Psoas muscle (tissue), 8 donors: ENCODE data around the gene POU3F2. TPM values are rescaled to one million over a fixed set of nuclear protein-coding genes. Genes with fewer than 3 reads are reported as not detected.

ENCODE experiments used
- ATAC-seq, 4 donors: fragments of 200-7000 bp; cut with Tn5 transposase; one replicate each; pipeline ENCODE4 v1.9.1; 2020; ENCODE audit warnings: moderate library complexity in 3 of 4, mild to moderate bottlenecking in 2 of 4
- DNase-seq, 2 donors: peaks; one replicate each; pipeline ENCODE4 v3.0.0-alpha.2; 2020
- H3K27ac ChIP-seq: fragments of 200-600 bp; one replicate; pipeline ENCODE4 v1.8.0; 2022
- H3K27me3 ChIP-seq, 3 donors: fragments of 200-600 bp in 1 of 3; one replicate each; pipeline versions ENCODE4 v1.6.1 to v1.8.0; 2013 to 2022; ENCODE audit warnings: low read length in 2 of 3, mild to moderate bottlenecking in 2 of 3, moderate library complexity in 1 of 3; ENCODE audit not compliant: insufficient read depth in 3 of 3
- H3K36me3 ChIP-seq, 2 donors: fragments of 200-600 bp in 1 of 2; one replicate each; pipeline versions ENCODE4 v1.6.1 to v1.8.0; 2013 to 2022; ENCODE audit warnings: low read depth in 1 of 2, mild to moderate bottlenecking in 1 of 2, moderate library complexity in 1 of 2; ENCODE audit not compliant: insufficient read depth in 1 of 2
- H3K4me1 ChIP-seq: fragments of 200-600 bp; one replicate; pipeline ENCODE4 v1.8.0; 2022
- H3K4me3 ChIP-seq: fragments of 200-600 bp; one replicate; pipeline ENCODE4 v1.8.0; 2022; ENCODE audit warnings: mild to moderate bottlenecking
- H3K9me3 ChIP-seq: fragments of 200-600 bp; one replicate; pipeline ENCODE4 v1.8.0; 2022
- WGBS, 3 donors: extraction: QIAGEN DNeasy Blood & Tissue Kit; methylation state at CpG; one replicate each; pipeline versions ENCODE4 v1.1.6 to v1.1.7; 2013; 5-methylcytosine and 5-hydroxymethylcytosine counted together
- intact Hi-C, 2 donors: fragments of 100-400 bp; cut with DNase I; formaldehyde crosslinking; loops; one replicate each; pipeline versions ENCODE4 v1.11.0 to v1.14.2; 2022
- polyA plus RNA-seq, 3 donors: library from polyadenylated mRNA; stranded (reverse); fragments of 200-250 nt; gene quantifications; one replicate each; pipeline ENCODE4 v1.2.3, GENCODE V29; 2013
- total RNA-seq, 4 donors: library from RNA; stranded (reverse); fragmentation: NEBNext Ultra II Directional in 2 of 4; extraction: Animal tissue kit (Norgen Biotek cat#: 25700) in 2 of 4; gene quantifications; one replicate each; pipeline versions ENCODE4 v1.2.1 to v1.2.4, GENCODE V29; 2021 to 2023
- TF ChIP-seq, protein P1 (sequence below): fragments of 200-600 bp; IDR thresholded peaks from one replicate; pipeline ENCODE4 v1.8.0; 2022; ENCODE audit warnings: antibody characterized with exemption
- donor health status: healthy with polysubstance abuse.
- donor health status: DM: no; HTN: no; CAD: no; lungs with moderate emphysema.
- donor health status: Bipolar disorder and iron deficiency.
- donor health status: healthy.
- donor health status: DM: yes; HTN: yes; CAD: no.
- donor health status: DM: no; HTN: no; CAD: no.
- donor health status: DM: no; HTN: no; CAD: no.
- donor health status: DM: yes; HTN: yes; CAD: no.

Gene POU3F2
- total and polyA plus RNA-seq, 7 donors, result 0.01 TPM; not detected in 6

DNA sequence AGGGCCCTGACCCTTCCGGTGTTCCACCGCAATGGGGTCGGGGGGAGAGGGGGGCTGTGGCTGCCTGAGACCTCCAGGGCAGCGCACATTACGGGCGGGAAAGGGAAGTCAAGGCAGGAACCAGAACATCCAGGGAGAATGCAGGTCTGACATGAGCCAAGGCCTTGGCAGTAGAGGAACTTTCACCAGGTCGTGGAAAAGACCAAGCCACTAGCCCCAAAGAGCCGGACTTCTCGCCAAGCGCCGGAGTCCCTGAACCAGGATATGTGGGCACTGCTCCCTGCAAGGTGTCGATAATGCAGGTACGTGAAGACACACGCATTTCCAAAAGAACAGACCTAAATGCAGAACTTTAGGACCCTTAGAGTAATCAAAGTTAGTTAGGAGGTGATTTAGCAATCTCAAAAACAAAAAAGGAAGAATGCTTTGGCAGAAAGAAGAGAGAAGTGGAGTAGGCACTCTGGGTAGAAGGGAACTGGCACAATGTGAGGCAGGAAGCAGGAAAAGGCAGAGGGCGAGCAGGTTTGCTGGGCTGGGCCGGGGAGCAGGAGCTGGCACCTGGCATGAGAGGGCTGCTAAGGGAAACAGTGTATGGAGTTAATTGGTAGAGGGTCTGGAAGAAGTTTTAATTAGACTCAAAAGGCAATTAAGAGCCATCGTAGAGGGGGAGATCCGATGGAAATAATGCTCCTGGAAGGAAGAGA, 14.3 kb downstream of the POU3F2 start:
- WGBS, 3 donors, result 45 to 56% (median 53%) methylated on average over 18 of the region's 18 CpGs
- ATAC-seq, result no peak
- Histone ChIP-seq H3K9me3 (no peaks in the 10 kb centered on the region), H3K4me1 (peaks cover 5% of the 10 kb centered on the region), H3K27me3 (peaks cover 3 to 69% (median 22%) of the 10 kb centered on the region in 3 donors), H3K4me3 (no peak overlapping the region), H3K36me3 (no peaks in the 10 kb centered on the region), H3K27ac (no peak overlapping the region)
- intact Hi-C loops, result loop anchor here in 1 of 2 donors (5.0 to 10.0 kb wide), 2 partner anchors 276 to 1351 kb away; no protein-coding TSS in a partner anchor
- no peak for DNase-seq
- TF ChIP-seq, protein P1, sequence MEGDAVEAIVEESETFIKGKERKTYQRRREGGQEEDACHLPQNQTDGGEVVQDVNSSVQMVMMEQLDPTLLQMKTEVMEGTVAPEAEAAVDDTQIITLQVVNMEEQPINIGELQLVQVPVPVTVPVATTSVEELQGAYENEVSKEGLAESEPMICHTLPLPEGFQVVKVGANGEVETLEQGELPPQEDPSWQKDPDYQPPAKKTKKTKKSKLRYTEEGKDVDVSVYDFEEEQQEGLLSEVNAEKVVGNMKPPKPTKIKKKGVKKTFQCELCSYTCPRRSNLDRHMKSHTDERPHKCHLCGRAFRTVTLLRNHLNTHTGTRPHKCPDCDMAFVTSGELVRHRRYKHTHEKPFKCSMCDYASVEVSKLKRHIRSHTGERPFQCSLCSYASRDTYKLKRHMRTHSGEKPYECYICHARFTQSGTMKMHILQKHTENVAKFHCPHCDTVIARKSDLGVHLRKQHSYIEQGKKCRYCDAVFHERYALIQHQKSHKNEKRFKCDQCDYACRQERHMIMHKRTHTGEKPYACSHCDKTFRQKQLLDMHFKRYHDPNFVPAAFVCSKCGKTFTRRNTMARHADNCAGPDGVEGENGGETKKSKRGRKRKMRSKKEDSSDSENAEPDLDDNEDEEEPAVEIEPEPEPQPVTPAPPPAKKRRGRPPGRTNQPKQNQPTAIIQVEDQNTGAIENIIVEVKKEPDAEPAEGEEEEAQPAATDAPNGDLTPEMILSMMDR, result no peak

DNA sequence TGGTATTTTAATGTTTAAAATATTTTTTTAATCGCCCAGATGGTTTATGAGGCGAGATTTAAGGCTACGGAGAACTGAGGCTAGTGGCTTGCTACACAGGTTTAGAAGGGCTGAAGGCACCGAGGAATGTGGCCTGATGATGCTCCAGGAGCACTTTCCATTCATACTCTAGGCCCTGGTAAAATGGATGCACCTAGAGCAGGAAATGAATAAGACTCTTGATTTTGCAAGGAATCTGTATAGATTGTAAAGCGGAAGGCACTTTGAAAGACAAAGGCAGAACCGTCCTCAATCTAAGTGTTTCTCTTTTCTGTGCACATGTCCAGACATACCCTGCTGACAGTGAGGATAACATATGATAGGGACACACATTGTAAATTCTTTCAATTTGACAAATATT, 30.1 kb downstream of the POU3F2 start:
- H3K4me3 ChIP-seq, result no peak overlapping the region
- no peaks in the 10 kb centered on the region for H3K4me1 ChIP-seq
- no peaks in the 10 kb centered on the region for H3K9me3 ChIP-seq
- H3K36me3 ChIP-seq, result peaks cover 0 to 5% of the 10 kb centered on the region in 2 donors
- DNase-seq (no peak), ATAC-seq (no peak)
- intact Hi-C loops, result no loop called here
- no peaks in the 10 kb centered on the region for H3K27me3 ChIP-seq
- WGBS, 3 donors, result 94 to 99% (median 97%) methylated on average over 6 of the region's 6 CpGs
- TF ChIP-seq, protein P1, result no peak
- no peak overlapping the region for H3K27ac ChIP-seq

DNA sequence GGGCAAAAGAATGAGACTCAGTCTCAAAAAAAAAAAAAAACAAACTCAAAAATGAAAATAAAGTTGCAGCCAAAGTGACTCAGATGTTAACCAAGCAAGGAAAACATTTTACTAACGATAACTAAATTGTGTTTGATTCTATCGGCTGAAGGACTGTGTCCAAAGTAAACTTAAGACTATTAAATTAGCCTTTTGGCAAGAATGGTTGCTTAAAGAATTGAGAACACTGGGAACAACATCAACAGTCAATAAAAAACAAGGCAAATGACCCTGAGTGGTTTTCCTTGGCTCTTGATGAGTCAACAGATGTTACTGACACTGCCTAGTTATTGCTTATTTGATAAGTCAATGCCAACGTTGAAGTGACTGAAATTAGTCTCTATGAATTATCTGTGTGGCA, 36.7 kb downstream of the POU3F2 start:
- TF ChIP-seq, protein P1, result no peak
- Histone ChIP-seq H3K4me3 (no peak overlapping the region), H3K27ac (no peak overlapping the region), H3K4me1 (no peaks in the 10 kb centered on the region), H3K9me3 (no peaks in the 10 kb centered on the region), H3K36me3 (peaks cover 0 to 14% of the 10 kb centered on the region in 2 donors), H3K27me3 (no peaks in the 10 kb centered on the region)
- intact Hi-C loops, result loop anchor here in 1 of 2 donors (5.0 kb wide), 1 partner anchor 486 kb away; no protein-coding TSS in a partner anchor
- ATAC-seq (no peak), DNase-seq (no peak)
- WGBS, 3 donors, result 29 to 60% (median 38%) methylated on average over 3 of the region's 3 CpGs

DNA sequence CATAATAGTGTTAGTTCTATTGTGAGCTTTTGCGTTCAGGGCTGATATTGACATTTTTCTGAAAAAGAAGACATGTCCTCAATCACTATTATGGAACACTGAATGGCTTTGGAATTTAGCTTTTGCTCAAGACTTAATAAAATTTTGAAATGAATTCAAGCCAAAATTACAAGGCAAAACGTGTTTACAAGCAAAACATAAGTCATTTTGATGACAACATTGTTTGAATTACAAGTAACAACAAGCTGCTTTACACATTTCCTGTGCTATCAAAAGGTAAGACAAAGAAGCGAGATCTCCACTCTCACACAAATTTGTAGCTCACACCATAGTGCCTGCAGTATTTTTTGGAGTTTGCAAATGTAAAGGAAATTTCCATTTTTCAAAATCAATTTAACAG, 37.4 kb downstream of the POU3F2 start:
- Histone ChIP-seq H3K36me3 (peaks cover 0 to 14% of the 10 kb centered on the region in 2 donors), H3K4me1 (no peaks in the 10 kb centered on the region), H3K4me3 (no peak overlapping the region), H3K9me3 (no peaks in the 10 kb centered on the region), H3K27ac (no peak overlapping the region), H3K27me3 (no peaks in the 10 kb centered on the region)
- intact Hi-C loops, result loop anchor here in 1 of 2 donors (5.0 kb wide), 1 partner anchor 485 kb away; no protein-coding TSS in a partner anchor
- DNase-seq (no peak), ATAC-seq (no peak)
- TF ChIP-seq, protein P1, result no peak
- 77 to 81% (median 79%) methylated on average over 3 of the region's 3 CpGs for WGBS, 3 donors
